ENCODE data around the gene AGK.

GRCh38 chr7:141610671-141611070 lies 59.5 kb downstream of the AGK start:
- TF ChIP-seq, protein P1, sequence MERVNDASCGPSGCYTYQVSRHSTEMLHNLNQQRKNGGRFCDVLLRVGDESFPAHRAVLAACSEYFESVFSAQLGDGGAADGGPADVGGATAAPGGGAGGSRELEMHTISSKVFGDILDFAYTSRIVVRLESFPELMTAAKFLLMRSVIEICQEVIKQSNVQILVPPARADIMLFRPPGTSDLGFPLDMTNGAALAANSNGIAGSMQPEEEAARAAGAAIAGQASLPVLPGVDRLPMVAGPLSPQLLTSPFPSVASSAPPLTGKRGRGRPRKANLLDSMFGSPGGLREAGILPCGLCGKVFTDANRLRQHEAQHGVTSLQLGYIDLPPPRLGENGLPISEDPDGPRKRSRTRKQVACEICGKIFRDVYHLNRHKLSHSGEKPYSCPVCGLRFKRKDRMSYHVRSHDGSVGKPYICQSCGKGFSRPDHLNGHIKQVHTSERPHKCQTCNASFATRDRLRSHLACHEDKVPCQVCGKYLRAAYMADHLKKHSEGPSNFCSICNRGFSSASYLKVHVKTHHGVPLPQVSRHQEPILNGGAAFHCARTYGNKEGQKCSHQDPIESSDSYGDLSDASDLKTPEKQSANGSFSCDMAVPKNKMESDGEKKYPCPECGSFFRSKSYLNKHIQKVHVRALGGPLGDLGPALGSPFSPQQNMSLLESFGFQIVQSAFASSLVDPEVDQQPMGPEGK (CRISPR knock-in tag; IDR thresholded peaks at IDR 0.05; ENCODE audit: borderline replicate concordance): no peak
- TF ChIP-seq BACH2 (CRISPR knock-in tag; IDR thresholded peaks at IDR 0.05; ENCODE audit: borderline replicate concordance): no peak
- TF ChIP-seq ZNF8 (CRISPR knock-in tag; IDR thresholded peaks at IDR 0.05): no peak
- no peak for TF ChIP-seq ZFP30 (CRISPR knock-in tag; IDR thresholded peaks at IDR 0.05)
- TF ChIP-seq SNAI2 (CRISPR knock-in tag; IDR thresholded peaks at IDR 0.05): no peak
- TF ChIP-seq ZFP3 (CRISPR knock-in tag; IDR thresholded peaks at IDR 0.05): no peak
- no peak for TF ChIP-seq RARB (CRISPR knock-in tag; IDR thresholded peaks at IDR 0.05)
- TF ChIP-seq TCF4 (CRISPR knock-in tag; IDR thresholded peaks at IDR 0.05; ENCODE audit: borderline replicate concordance): no peak
- no peak for TF ChIP-seq CSDC2 (CRISPR knock-in tag; IDR thresholded peaks at IDR 0.05)
- no peak for TF ChIP-seq ARNTL (CRISPR knock-in tag; IDR thresholded peaks at IDR 0.05; ENCODE audit: borderline replicate concordance, low read depth)

Data from SK-N-SH treated with all-trans-retinoic acid at 6 μM for 48 hours (cell line).